ENCODE results near the gene LYZL1.
"Not testable (repeated sequence)": the region's sequence is repeated elsewhere in the genome, so short reads cannot be mapped to it uniquely, and the experiment has no call there.

DNA sequence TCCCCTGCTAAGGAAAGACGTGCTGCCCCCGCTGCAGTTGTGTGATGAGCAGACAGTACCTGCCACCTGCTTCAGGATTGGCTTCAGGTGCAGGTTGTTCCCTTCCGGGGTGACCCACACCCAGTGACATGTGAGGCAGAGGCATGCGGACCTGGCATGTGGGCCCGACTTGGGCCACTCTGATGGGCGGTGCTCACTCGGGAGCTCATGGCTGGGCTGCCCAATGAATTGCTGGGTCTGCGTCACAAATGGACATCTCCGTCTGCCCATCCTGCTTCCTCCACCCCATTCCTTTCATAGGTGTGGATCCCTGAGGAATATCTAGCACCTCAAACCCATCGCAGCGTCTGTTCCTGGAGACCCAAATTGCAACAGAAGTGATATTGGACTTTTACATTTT, 19.3 kb downstream of the LYZL1 start:
- TF ChIP-seq POLR2AphosphoS5 (IDR thresholded peaks at IDR 0.05; ENCODE audit: insufficient read depth in 1 of 2, low read depth in 1 of 2); CTCF (IDR thresholded peaks at IDR 0.05); POLR2A (IDR thresholded peaks at IDR 0.05): not testable (repeated sequence)
